Panc1 (cell line): Measurements from ENCODE around the gene DCUN1D1.

Experiments used
- CTCF ChIP-seq: fragments of 450-650 bp; IDR thresholded peaks from 2 replicates; pipeline ENCODE4 v1.5.1; 2017; ENCODE audit warnings: mild to moderate bottlenecking
- POLR2AphosphoS5 ChIP-seq: IDR thresholded peaks from 2 replicates; pipeline ENCODE4 v1.6.1; 2012; ENCODE audit warnings: mild to moderate bottlenecking, low read depth, low read length, moderate library complexity

GRCh38 chr3:183008303-183008702 is 28.0 kb upstream of the DCUN1D1 start:
- TF ChIP-seq CTCF (no peak), POLR2AphosphoS5 (no peak)
